GM19328 (cell line): ENCODE results near the gene LY6G6C.

ENCODE experiments used
- ATAC-seq: cut with Tn5 transposase; IDR thresholded peaks from one replicate; pipeline ENCODE4 v1.9.1; 2021; ENCODE audit warnings: mild to moderate bottlenecking, moderate library complexity; ENCODE audit not compliant: unreplicated experiment

Gene LY6G6C, protein sequence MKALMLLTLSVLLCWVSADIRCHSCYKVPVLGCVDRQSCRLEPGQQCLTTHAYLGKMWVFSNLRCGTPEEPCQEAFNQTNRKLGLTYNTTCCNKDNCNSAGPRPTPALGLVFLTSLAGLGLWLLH

GRCh38 chr6:31721351-31722020 is at the start of gene LY6G6C:
Gene LY6G6C, minus strand, starts transcription at chr6:31721746. Its CDS starts 67 bp downstream, at chr6:31721679.
- ATAC-seq: no peak

DNA sequence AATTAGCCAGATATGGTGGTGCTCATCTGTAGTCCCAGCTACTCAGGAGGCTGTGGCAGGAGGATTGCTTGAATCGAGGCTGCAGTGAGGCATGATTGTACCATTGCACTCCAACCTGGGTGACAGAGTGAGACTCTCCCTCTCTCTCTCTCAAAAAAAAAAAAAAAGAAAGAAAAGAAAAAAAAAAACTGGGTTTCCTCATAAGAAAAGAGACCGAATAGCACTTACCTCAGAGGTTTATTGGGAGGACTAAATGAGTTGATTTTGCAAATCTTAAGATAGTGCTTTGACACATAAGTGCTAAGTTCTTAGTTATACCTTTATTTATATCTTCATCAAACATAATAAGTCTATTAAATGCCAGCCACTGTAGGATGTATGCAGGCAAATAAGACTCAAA is 49.3 kb upstream of the LY6G6C start:
- ATAC-seq: no peak

DNA sequence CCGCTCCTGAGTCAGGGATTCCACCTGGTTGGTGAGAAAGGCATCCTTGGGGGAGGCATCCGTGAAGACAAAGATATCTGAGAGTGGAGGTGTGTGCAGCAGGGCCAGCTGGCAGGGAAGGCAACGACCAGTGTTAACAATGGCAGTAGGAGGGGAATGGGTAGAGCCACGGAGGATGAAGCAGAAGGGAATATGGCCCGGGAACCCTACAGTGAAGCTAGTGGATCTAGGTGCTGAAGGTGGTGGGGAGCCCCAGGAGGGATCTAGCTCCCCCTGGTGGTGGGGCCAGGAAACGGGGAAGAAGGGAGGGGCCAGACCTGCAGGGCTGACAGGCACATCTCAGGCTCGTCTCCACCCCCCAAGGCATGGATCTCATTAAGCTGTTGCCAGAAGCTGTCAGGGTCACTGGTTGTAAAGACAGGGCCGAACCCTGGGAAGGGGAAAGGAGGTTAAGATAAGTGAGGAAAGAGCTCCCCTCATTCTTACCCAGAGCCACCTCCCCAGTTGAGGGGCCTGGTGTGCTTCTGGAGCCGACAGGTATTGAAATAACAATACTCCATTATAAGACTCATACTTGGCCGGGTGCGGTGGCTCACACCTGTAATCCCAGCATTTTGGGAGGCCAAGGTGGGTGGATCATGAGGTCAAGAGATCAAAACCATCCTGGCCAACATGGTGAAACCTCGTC is 48.3 kb upstream of the LY6G6C start:
- ATAC-seq: no peak

- ATAC-seq: no peak
Observed at GRCh38 chr6:31768363-31769257, 47.1 kb upstream of the LY6G6C start.

DNA sequence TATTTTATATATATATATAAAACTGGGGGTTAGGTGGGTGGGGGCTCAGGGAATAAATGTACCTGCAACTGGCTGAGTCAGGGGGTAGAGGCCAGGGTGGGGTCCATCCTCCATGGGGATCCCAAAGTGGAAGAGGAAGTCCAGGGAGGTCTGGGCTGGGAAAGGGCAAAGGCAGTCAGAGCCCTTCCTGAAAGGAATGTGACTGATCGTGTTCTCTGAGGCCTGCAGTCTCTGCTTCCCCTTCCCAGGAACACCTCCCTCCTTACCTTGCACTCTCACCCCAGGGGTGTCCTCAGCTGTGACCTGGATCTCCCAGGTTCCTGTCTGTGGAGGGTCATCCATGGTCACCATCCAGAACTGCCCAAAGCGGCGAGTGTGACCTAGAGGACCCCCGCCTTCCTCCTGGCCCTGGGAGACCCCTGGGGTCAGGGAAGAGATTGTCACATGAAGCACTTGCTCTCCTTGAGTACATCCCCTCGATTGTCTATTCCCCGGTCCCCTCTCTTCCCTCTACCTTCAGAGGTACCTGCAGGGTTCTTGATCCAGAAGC is 45.6 kb upstream of the LY6G6C start:
- ATAC-seq: no peak

DNA sequence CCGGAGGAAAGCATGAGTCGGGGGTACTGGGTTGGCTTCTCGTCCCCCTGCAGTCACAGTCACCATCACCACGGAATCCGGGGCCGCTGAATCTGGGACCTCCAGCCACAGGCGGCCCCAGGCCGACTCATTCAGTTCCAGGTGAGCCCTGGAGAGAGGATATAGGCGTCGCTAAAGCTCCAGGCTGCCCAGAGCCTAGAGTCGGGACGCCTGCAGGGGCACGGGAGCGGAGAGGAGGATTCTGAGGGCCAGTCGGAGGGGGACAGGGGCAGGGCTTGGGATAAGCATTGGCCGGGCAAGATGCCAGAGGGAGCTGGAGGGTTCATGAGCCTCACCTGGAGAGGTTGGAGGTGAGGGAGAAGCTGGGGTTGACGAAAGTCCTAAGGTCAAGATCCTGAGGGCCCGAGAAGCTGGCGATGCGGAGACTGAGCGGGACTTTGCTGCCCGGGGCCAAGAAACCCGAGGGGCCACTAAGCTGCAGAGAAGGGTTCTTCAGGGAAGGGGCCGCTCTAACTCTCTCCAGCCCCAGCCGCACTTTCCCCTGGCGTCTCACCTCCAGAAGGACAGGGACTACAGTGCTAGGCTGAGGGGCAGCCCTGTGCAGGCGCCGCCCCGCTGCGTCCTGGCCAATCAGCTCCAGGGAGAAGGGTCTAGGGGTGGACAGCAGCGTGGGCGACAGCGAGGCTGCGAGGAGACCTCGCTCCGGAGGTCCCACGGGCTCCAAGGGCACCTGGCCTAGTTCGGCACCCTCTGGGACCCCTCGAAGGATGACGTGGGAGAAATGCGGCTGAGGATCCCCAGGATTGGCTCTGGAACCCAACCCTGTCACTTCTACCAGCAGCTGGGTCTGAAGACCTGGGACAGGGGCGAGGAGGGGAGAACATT is 44.6 kb upstream of the LY6G6C start:
- ATAC-seq: no peak

- no peak for ATAC-seq
Observed at GRCh38 chr6:31765559-31765909, 44.0 kb upstream of the LY6G6C start.

DNA sequence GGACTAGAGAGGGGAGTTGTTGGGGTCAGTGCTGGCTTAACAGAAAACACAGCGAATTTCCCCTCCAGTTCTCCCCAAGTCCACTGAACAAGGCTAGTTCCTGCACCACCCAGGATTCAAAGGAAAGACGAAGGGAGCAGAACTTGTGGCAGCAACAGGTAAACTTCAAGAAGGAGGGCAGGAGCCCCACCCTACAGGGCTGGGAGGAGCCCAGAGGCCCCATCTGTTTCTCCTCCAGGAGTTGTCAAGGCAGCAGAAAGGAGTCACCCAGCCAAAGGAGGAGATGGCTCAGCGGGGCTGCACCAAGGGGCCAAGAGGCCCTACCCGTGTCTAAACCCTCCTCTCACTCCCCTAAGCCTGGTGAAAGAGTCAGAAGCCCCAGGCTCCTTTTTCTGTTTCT is 42.7 kb upstream of the LY6G6C start:
- no peak for ATAC-seq

GRCh38 chr6:31763619-31763940 is 42.0 kb upstream of the LY6G6C start:
- ATAC-seq: no peak

- ATAC-seq: no peak
Observed at GRCh38 chr6:31762878-31763618, 41.5 kb upstream of the LY6G6C start.

GRCh38 chr6:31762356-31762755 is 40.8 kb upstream of the LY6G6C start, which contains the start of gene SAPCD1:
Gene SAPCD1, plus strand, starts transcription at chr6:31762656. Its CDS starts 399 bp downstream, at chr6:31763055.
- no peak for ATAC-seq

DNA sequence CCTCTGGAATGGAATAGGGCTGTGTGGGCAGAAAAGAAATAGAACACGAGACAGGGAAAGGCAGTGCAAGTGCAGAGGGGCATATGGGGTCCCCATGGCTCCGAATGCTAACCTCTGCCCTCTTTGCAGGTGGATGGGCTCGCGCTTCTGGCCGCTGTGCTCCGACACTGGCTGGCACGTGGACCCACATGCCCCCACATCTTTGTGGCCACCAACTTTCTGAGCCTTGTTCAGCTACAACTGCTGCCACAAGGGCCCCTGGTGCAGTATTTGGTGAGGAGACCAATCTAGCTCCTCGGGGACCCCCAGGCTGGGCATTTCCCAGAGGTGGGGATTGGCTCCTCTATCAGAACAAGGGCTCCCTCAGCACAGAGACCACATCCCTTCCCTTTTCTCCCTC is 39.8 kb upstream of the LY6G6C start:
- ATAC-seq: no peak

GRCh38 chr6:31760790-31761189 is 39.2 kb upstream of the LY6G6C start:
- no peak for ATAC-seq

GRCh38 chr6:31758281-31758680 is 36.7 kb upstream of the LY6G6C start:
- no peak for ATAC-seq

GRCh38 chr6:31752739-31753319 is 31.3 kb upstream of the LY6G6C start:
- no peak for ATAC-seq

DNA sequence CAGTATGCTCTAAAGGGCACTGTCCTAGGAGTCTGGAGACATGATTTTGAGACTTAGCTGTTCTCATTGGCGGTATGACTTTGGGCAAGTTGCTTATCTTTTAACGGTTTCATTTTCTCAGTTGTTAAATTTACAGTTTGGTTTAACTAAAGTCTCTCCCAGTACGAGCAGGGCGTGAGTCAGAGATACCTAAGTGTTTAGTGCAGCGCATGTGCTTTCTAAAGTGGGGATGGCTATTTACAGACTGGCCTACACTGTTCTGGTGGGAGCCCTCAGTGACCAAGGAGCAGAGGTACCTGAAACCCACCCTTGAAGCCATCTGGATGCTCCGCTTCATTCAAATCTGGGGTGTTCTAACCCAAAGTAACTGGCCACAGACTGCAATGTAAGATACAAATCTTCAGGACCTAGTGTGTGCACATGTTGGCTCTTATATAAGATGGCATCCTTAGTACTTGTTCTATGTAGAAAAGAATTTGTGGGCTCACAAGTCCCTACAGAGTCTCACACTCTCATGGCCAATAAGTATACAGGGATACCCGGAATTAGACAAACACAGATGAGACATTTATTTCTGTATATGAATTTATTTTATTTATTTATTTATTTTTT is 29.0 kb upstream of the LY6G6C start:
- ATAC-seq: no peak

GRCh38 chr6:31749301-31750036 is 27.9 kb upstream of the LY6G6C start:
- ATAC-seq: no peak

GRCh38 chr6:31744422-31744821 is 22.9 kb upstream of the LY6G6C start:
- no peak for ATAC-seq
